Astrocyte (in vitro differentiated cells and primary cell): Measurements from ENCODE around the gene FAM3A. TPM values are rescaled to one million over a fixed set of nuclear protein-coding genes. Genes with fewer than 3 reads are reported as not detected.
A peak's percentile ranks its signal among the peaks of the same experiment; 100 is the strongest.
"Not testable (repeated sequence)": the region's sequence is repeated elsewhere in the genome, so short reads cannot be mapped to it uniquely, and the experiment has no call there.

Experiments
- DNase-seq: peaks from one replicate; pipeline ENCODE4 v3.0.0-alpha.2; 2010; ENCODE audit warnings: low read depth
- FAIRE-seq: peaks from 2 replicates; lab custom pipeline; 2011; peaks lifted over from hg19 to GRCh38; lab: Jason Lieb, UNC
- H2AFZ ChIP-seq: 2 replicates; pipeline ENCODE4 v1.6.0; 2012; ENCODE audit warnings: low read depth, low read length, inconsistent platforms
- H3K27ac ChIP-seq: 2 replicates; pipeline ENCODE4 v1.5.1; 2011; ENCODE audit warnings: low read depth, low read length, inconsistent platforms
- H3K27me3 ChIP-seq: 2 replicates; pipeline ENCODE4 v1.6.0; 2011; ENCODE audit warnings: low read length, inconsistent platforms; ENCODE audit not compliant: insufficient read depth
- H3K36me3 ChIP-seq: 2 replicates; pipeline ENCODE4 v1.5.1; 2011; ENCODE audit warnings: low read length, inconsistent platforms; ENCODE audit not compliant: insufficient read depth
- H3K4me1 ChIP-seq: 2 replicates; pipeline ENCODE4 v1.5.1; 2011; ENCODE audit warnings: low read length, inconsistent platforms; ENCODE audit not compliant: insufficient read depth
- H3K4me2 ChIP-seq: 2 replicates; pipeline ENCODE4 v1.6.0; 2012; ENCODE audit warnings: low read length, inconsistent platforms
- H3K4me3 ChIP-seq: 2 replicates; pipeline ENCODE4 v1.5.1; 2011; ENCODE audit warnings: low read depth, mild to moderate bottlenecking, low read length, inconsistent platforms; ENCODE audit not compliant: insufficient read depth
- H3K79me2 ChIP-seq: 2 replicates; pipeline ENCODE4 v1.6.0; 2012; ENCODE audit warnings: mild to moderate bottlenecking, low read length, inconsistent platforms; ENCODE audit not compliant: insufficient read depth
- H3K9ac ChIP-seq: 2 replicates; pipeline ENCODE4 v1.6.0; 2012; ENCODE audit warnings: mild to moderate bottlenecking, low read length, inconsistent platforms
- H3K9me3 ChIP-seq: 2 replicates; pipeline ENCODE4 v1.5.1; 2012; ENCODE audit warnings: low read depth, mild to moderate bottlenecking, low read length, inconsistent platforms; ENCODE audit not compliant: insufficient read depth
- H4K20me1 ChIP-seq: 2 replicates; pipeline ENCODE4 v1.6.0; 2012; ENCODE audit warnings: low read length, inconsistent platforms; ENCODE audit not compliant: insufficient read depth
- H3K27ac Mint-ChIP-seq: one replicate; pipeline ENCODE4 v1.8.0; 2021; ENCODE audit warnings: mild to moderate bottlenecking, mixed read lengths; ENCODE audit not compliant: unreplicated experiment
- H3K27me3 Mint-ChIP-seq: one replicate; pipeline ENCODE4 v1.8.0; 2021; ENCODE audit warnings: low read depth, mixed read lengths; ENCODE audit not compliant: unreplicated experiment
- H3K36me3 Mint-ChIP-seq: one replicate; pipeline ENCODE4 v1.8.0; 2021; ENCODE audit warnings: low read depth, mixed read lengths; ENCODE audit not compliant: unreplicated experiment
- H3K4me1 Mint-ChIP-seq: one replicate; pipeline ENCODE4 v1.8.0; 2021; ENCODE audit warnings: low read depth, mixed read lengths; ENCODE audit not compliant: unreplicated experiment
- H3K4me3 Mint-ChIP-seq: one replicate; pipeline ENCODE4 v1.8.0; 2021; ENCODE audit warnings: mild to moderate bottlenecking, moderate library complexity, mixed read lengths; ENCODE audit not compliant: unreplicated experiment
- H3K9me3 Mint-ChIP-seq: one replicate; pipeline ENCODE4 v1.8.0; 2021; ENCODE audit warnings: mild to moderate bottlenecking, mixed read lengths; ENCODE audit not compliant: unreplicated experiment
- CTCF ChIP-seq: IDR thresholded peaks from 2 replicates; pipeline ENCODE4 v1.5.1; 2011; ENCODE audit warnings: low read depth, mild to moderate bottlenecking, inconsistent platforms, low read length, moderate library complexity; ENCODE audit not compliant: insufficient read depth
- EZH2 ChIP-seq: IDR thresholded peaks from 2 replicates; pipeline ENCODE4 v1.6.1; 2012; ENCODE audit warnings: mild to moderate bottlenecking, low read length, inconsistent platforms; ENCODE audit not compliant: insufficient read depth
- total RNA-seq: library from RNA; stranded (reverse); gene quantifications from 2 replicates; pipeline ENCODE4 v1.2.1, GENCODE V29; 2021

The FAM3A gene
- total RNA-seq, 1 donor from 2014 or later: 20.9 TPM

GRCh38 chrX:154541896-154542722, 26.1 kb upstream of the FAM3A start:
- no peak for TF ChIP-seq EZH2
- TF ChIP-seq CTCF: no peak
- peaks cover 26% of the 10 kb centered on the region for H3K79me2 ChIP-seq
- Mint-ChIP-seq H3K36me3 (no peaks in the 10 kb centered on the region), H3K9me3 (no peaks in the 10 kb centered on the region), H3K4me1 (no peaks in the 10 kb centered on the region), H3K4me3 (no peak overlapping the region), H3K27me3 (no peaks in the 10 kb centered on the region), H3K27ac (peak overlapping the region; percentile 34)
- peaks cover 31% of the 10 kb centered on the region for H3K4me1 ChIP-seq
- no peaks in the 10 kb centered on the region for H3K9me3 ChIP-seq
- H4K20me1 ChIP-seq: no peaks in the 10 kb centered on the region
- H3K27me3 ChIP-seq: no peaks in the 10 kb centered on the region
- no peak overlapping the region for H2AFZ ChIP-seq
- DNase-seq (peak; percentile 80), FAIRE-seq (peak; percentile 60)
- no peak overlapping the region for H3K4me3 ChIP-seq
- H3K4me2 ChIP-seq: peak overlapping the region; percentile 74
- no peaks in the 10 kb centered on the region for H3K36me3 ChIP-seq
- peak overlapping the region; percentile 74 for H3K9ac ChIP-seq
- peak overlapping the region; percentile 91 for H3K27ac ChIP-seq

- Mint-ChIP-seq H3K27ac (no peak overlapping the region), H3K4me3 (no peak overlapping the region), H3K9me3 (no peaks in the 10 kb centered on the region), H3K4me1 (no peaks in the 10 kb centered on the region), H3K27me3 (no peaks in the 10 kb centered on the region), H3K36me3 (no peaks in the 10 kb centered on the region)
- Histone ChIP-seq H4K20me1 (no peaks in the 10 kb centered on the region), H3K4me1 (peaks cover 31% of the 10 kb centered on the region), H3K27ac (peak overlapping the region; percentile 91), H3K4me2 (peak overlapping the region; percentile 74), H3K27me3 (no peaks in the 10 kb centered on the region), H3K79me2 (peaks cover 26% of the 10 kb centered on the region), H3K4me3 (no peak overlapping the region), H3K9ac (peak overlapping the region; percentile 74), H2AFZ (no peak overlapping the region), H3K36me3 (no peaks in the 10 kb centered on the region), H3K9me3 (no peaks in the 10 kb centered on the region)
- TF ChIP-seq EZH2 (no peak), CTCF (no peak)
- FAIRE-seq (no peak), DNase-seq (no peak)
Observed at GRCh38 chrX:154541589-154541895, 25.5 kb upstream of the FAM3A start.

GRCh38 chrX:154540897-154541535, 25.0 kb upstream of the FAM3A start:
- Histone ChIP-seq H3K27me3 (no peaks in the 10 kb centered on the region), H3K36me3 (no peaks in the 10 kb centered on the region), H3K79me2 (peaks cover 20% of the 10 kb centered on the region), H3K4me2 (peak overlapping the region; percentile 74), H3K4me3 (no peak overlapping the region), H3K9ac (peak overlapping the region; percentile 74), H4K20me1 (no peaks in the 10 kb centered on the region), H3K27ac (peak overlapping the region; percentile 91), H2AFZ (no peak overlapping the region), H3K9me3 (no peaks in the 10 kb centered on the region), H3K4me1 (peaks cover 27% of the 10 kb centered on the region)
- FAIRE-seq (peak; percentile 71), DNase-seq (peak; percentile 38)
- H3K27me3 Mint-ChIP-seq: no peaks in the 10 kb centered on the region
- no peaks in the 10 kb centered on the region for H3K36me3 Mint-ChIP-seq
- no peak overlapping the region for H3K4me3 Mint-ChIP-seq
- peak overlapping the region; percentile 34 for H3K27ac Mint-ChIP-seq
- H3K9me3 Mint-ChIP-seq: no peaks in the 10 kb centered on the region
- H3K4me1 Mint-ChIP-seq: no peaks in the 10 kb centered on the region
- no peak for TF ChIP-seq EZH2
- no peak for TF ChIP-seq CTCF

GRCh38 chrX:154540365-154540764, 24.3 kb upstream of the FAM3A start:
- H3K36me3 Mint-ChIP-seq, H3K27me3 Mint-ChIP-seq, H3K4me3 Mint-ChIP-seq, H3K9me3 Mint-ChIP-seq, H2AFZ ChIP-seq, FAIRE-seq, H3K4me3 ChIP-seq, H3K27ac ChIP-seq, H3K36me3 ChIP-seq, H3K27me3 ChIP-seq, DNase-seq, H3K27ac Mint-ChIP-seq, H3K4me1 Mint-ChIP-seq, H3K9ac ChIP-seq, H3K9me3 ChIP-seq, H4K20me1 ChIP-seq: not testable (repeated sequence)
- Histone ChIP-seq H3K79me2 (peaks cover 17% of the 10 kb centered on the region), H3K4me2 (peak overlapping the region; percentile 74), H3K4me1 (peaks cover 26% of the 10 kb centered on the region)
